Activated T-cell treated with anti-CD3 and anti-CD28 coated beads for 48 hours (primary cell): ENCODE data around the gene TMEM175.

ENCODE experiments used
- DNase-seq: peaks from one replicate; pipeline ENCODE4 v3.0.0-alpha.2; 2020; ENCODE audit warnings: low read depth

Gene TMEM175

DNA sequence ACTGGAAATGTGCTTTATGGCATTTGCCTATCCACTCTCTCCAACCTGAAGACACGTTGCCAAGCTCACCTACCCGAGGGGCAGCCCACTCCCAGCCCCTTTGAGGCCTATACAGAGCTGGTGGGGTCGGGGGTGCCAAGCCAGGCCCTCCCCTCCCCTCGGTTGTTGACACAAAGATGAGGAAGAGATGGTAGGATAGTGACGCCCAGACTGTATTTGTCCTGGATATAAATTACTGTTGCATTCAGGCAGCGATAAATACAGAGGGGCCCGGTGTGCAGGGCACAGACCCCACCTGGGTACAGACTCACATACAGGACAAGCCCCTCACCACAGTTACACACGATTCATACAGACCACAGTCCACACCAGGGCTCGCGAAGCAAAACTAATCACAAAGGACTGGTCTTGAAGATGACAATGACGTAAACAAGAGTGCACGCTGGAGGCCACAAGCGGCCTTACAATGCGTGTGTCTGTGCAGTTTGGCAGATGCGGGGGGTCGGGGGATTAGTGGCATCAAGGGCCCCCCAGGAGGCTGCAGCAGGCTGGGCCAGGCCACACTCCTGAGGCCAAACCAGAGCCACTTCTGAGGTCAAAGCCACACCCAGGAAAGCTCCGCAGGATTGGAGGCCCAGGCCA lies 26.6 kb downstream of the TMEM175 start:
- no peak for DNase-seq

- no peak for DNase-seq
Observed at GRCh38 chr4:959338-960139, 27.3 kb downstream of the TMEM175 start.

- DNase-seq = no peak
Observed at GRCh38 chr4:960140-960635, 27.9 kb downstream of the TMEM175 start.

GRCh38 chr4:960636-961350 lies 28.5 kb downstream of the TMEM175 start:
- DNase-seq = no peak

DNA sequence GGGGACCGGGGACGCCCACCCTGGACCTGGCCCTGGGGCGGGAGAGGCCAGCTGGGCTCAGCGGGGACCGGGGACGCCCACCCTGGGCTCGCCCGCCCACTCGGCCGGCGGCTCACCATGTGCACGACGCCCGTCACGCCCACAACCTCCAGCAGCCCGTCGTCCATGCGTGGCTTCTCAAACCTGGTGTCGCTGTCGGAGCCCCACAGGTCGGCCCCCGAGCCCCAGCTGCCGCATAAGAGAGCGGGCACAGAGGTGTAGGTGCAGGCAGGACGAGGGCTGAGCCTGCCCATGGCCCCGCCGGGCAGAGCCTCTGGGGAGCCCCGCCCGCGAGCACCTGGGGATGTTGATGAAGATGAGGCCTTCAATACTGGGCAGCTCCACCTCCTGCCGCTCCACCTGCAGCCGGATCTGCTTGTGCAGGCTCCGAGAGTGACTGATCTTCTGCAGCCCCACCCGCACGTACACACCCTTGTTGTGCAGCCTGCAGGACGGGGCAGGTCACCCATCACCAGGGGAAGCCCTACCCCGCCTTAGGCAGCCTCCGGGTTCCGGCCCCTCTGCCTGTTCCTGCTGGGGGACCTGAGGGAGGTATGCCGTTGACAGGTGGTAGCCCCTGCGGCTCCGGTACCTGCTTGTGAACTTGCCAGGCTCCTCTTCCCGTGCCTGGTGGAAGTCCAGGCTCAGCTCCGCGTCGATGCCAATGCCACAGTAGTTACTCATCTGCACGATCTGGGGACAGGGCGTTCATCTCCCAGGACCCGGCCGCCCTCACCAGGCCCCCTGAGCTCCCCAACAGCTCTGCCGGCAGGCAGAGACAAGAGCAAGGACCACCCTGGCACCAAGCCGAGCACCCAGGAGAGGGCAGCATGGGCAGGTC lies 29.3 kb downstream of the TMEM175 start:
- DNase-seq = no peak

DNA sequence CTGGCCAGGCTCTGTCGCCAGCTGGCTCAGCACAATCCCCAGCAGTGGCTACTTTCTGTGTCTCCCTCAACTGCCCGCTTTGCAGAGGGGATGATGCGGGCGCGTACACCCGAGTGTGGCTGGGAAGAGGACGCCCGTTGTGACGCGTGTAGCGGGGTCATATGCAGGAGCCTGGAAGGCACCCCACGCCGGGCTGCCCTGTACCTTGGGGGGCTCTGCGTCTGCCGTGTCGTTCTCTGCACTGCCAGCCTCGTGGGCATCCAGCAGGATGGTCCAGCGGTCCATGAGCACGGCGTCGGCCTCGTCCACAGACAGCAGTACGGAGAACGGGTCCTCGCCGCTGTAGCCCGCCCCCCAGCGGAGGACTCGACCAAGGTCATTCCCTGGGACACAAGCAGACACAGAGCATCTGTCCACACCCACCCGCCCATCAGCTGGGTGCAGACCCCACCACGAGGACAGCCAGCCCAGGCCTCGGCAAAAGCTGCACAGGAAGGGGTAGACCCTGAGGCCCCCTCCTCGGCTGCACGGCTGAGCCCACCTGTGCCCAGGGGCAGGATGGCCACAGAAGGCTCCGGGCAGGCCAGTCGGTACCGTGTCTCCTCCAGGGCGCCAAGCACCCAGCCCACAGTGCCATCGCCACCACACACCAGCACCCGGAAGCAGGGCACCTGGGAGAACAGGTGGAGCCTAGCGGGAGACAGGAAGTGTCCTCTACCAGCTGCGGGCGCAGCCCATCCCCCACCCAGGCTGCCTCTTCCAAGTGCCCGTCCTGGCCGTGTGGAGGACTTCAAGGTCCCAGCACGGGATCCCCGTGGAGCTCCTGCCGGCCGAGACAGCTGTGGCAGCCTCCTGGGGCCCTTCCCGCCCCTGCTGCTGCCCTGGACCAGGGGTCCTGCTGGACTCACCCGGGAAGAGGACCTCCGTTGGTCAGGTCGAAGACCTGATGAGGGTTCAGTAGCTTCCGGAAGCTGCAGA lies 30.3 kb downstream of the TMEM175 start:
- no peak for DNase-seq

GRCh38 chr4:963276-964225 lies 31.3 kb downstream of the TMEM175 start:
- DNase-seq = no peak

- no peak for DNase-seq
Observed at GRCh38 chr4:964346-965025, 32.2 kb downstream of the TMEM175 start.

- DNase-seq = no peak
Observed at GRCh38 chr4:965048-965765, 32.9 kb downstream of the TMEM175 start.

GRCh38 chr4:965766-966134 lies 33.5 kb downstream of the TMEM175 start:
- no peak for DNase-seq

DNA sequence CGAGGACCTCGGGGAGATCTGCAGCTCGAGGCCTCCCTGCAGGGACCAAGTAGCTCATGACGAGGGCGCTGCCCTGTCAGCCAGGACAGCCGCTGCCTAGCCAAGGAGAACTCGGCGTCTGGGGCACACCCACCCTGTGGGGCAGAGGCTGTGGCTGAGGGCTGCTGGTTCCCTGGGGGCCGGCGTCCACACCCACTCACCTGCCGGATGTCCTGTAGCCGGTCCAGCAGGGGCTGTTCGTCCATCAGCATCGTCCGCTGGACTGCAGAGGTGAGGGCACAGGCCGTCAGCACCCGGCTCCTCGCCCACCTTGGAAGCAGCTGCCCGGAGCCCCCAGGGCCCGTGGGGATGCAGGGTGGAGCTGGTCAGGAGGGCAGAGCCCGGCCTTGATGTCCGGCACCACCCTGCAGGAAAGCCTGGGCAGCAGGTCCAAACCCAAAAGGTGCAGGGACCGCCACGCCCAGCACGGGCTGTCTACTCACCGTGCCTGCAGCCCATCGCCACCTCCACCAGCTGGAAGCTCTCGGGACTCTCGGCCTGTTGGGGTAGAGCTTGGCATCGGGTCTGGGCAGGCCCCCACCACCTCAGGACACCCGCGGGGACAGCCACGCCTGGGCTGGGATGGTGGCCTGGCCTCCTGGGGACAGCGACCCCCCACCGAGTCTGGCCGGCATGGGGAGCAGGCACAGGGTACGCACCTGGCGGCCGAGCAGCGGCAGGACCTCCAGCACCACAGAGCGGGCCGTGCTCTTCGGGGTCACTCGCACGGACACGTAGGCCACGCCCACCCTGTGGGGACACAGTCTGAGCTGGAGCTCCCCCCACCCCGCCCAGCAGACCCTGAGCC lies 34.2 kb downstream of the TMEM175 start:
- DNase-seq = no peak

DNA sequence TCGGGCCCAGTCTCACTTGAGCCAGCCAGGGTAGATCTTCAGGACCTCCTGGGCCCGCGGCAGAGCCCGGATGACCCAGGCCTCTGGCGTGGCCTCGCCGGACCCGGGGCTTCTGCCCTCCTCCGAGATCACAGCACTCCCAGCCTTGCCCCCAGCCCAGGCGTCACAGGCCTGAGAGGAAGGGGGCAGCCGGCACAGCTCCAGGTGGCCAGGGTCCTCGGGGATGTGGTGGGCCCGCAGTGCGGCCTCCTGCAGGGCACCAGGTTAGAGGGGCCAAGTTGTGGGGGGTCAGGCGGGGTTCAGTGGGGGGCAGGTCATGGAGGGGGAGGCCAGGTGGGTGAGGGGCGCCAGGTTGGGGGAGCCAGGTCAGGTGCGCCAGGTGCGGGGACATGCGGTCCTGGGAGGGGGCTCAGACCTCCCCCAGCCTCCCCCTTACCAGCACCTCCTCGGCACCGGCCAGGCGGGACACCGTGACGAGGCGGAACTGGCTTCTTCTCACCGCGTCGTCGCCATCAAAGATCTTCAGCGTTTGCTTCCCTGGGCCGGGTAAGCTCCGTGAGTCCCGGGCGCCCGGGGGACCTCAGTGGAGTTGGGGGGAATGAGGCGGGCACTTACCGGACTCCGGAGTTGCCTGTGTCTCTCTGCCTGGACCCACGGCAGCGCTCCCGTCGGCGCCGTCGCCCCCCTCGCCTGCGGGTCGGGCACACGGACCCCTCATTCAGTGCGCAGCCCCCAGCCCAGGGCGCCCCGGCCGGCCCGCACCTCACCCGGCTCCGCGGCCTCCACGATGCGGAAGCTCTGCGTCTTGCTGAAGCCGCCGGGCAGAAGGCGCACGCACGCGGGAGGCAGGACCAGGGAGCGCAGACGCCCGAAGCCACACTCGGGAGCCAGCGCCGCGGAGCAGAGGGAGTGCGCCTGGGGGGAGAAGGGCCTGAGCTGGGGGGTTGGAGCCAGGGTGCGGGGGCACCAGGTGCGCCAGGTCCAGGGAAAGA lies 35.1 kb downstream of the TMEM175 start:
- no peak for DNase-seq

DNA sequence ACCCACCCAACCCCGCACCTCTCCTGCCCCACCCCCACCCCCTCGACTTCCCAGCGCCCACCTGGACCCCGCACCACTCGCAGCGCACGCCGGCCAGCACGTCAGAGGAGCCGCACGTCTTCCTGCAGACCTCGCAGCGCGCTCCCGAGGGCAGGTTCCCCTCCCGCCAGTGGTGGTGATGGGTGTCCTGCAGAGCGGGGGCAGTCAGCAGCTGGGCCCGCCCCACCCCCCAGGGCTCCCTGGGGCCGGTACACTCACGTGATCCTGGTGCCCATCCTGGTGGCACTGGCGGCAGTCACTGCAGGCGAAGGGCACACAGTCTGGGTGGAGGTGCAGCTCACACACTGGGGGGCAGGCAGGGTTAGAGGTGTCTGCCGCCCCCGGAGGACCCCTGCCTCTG lies 36.0 kb downstream of the TMEM175 start:
- DNase-seq = no peak

DNA sequence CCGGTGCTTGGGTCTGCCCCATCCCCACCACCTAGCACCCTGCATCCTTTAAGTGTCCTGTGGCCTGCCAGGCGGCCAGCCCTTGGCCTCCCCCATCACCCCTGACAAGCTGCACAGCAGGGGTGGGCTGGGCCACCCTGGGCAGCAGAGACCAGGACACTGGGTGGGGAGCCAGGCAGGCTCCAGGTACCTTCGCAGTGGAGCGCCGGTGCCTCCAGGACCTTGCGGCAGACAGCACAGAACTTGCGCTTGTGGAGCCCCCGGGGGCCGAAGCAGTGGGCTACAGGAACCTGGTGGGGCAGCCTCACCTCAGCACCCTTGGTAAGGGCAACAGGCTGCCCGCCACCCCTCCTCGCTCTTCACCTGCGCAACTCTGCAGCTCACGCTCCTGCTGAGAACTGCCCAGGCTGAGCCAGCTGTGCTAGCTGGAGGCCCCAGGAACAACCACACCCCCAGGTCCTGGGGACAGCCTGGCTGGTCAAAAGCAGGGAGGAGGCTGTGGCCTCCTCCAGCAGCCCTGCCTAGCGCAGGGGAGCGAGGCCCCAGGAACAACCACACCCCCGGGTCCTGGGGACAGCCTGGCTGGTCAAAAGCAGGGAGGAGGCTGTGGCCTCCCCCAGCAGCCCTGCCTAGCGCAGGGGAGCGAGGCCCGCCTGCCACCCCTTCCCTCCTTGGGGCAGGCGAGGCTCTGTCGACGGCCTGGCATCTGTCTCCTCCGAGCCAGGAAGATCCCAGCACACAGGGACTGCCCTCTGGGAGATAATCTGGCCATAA lies 36.5 kb downstream of the TMEM175 start:
- no peak for DNase-seq

DNA sequence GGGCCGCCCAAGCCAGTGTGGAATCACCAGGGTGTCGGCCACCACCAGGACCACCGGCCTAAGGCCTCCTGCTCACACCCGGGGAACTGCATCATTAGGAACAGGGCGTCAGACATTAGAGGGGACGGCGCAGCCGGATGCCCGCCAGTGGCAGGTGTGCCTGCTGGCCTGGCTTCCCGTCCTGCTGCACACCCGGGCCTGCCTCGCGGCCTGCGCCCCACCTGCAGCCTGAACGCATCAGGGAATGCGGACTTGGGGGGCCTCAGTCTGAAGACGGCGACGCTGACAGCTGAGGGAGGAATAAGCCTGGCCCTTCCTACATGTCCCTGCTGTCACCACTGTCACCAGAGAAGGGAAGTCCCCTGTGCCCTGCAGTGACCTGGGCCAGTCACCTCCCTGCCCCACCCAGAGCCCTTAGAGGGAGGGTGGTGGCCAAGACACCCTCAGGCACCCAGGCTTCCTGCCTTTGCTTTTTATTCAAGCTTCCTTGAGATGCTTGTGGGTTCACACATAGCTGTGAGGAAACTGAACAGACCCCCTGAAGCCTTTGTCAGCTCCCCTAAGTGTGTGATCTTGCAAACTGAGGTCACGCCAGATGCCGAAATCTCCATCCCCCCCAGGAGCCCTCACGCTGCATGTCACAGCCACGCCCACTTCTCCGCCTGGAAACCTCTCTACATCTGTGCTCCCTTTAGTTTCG lies 37.9 kb downstream of the TMEM175 start:
- no peak for DNase-seq
